Pulmonary artery endothelial cell (primary cell): Measurements from ENCODE around the gene PELI1. TPM values are rescaled to one million over a fixed set of nuclear protein-coding genes. Genes with fewer than 3 reads are reported as not detected.
"Not testable (repeated sequence)": the region's sequence is repeated elsewhere in the genome, so short reads cannot be mapped to it uniquely, and the experiment has no call there.

Experiments
- DNase-seq: peaks from one replicate; pipeline ENCODE4 v3.0.0-alpha.2; 2011; ENCODE audit warnings: low read depth, low spot score
- total RNA-seq: library from RNA; depleted of rRNA; stranded (reverse); fragments of >200 nt; gene quantifications from 2 replicates; pipeline ENCODE4 v1.2.3, GENCODE V29; 2014

PELI1 gene
- total RNA-seq, 1 donor from 2014 or later: 31.9 TPM

GRCh38 chr2:64123740-64124139 lies 20.5 kb downstream of the PELI1 start:
- DNase-seq: no peak

DNA sequence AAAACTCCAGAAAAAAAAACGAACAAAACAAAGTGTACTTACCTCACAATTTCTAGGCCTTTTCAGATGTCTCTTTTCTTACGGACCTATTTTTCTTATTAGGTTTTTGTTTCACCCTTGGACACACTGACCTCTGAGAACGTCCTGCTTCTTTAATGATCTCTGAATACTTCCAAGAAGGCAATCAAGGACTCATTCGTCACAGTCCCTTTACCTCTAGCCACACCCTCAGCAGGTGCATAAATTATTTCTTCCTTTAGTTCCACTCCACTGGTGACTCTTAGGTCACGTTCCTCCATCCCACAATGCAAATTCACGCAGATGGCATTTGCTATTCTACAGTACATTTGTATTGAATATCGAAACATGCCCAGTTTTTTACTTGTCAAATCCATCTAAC lies 21.9 kb downstream of the PELI1 start:
- DNase-seq: no peak

- DNase-seq: no peak
These were observed 23.3 kb downstream of the PELI1 start for GRCh38 chr2:64120928-64121327.

DNA sequence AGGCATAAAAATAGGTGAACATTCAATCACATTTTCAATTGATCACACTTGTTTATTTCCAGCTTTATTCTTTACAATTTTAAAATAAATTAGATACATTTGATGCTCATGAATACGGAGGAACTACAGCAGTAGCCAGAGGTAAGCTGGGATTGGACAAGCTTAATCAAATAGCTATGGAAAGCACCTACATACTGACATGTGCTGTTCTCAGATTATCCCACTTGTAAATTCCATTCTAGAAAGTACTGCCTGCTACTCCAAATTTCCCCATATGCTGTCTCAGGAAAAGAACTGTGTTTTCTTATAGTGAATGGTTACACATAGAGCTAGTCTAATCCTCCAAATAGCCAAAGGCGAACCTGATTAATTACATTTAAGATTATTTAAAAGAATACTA lies 24.2 kb downstream of the PELI1 start:
- DNase-seq: no peak

DNA sequence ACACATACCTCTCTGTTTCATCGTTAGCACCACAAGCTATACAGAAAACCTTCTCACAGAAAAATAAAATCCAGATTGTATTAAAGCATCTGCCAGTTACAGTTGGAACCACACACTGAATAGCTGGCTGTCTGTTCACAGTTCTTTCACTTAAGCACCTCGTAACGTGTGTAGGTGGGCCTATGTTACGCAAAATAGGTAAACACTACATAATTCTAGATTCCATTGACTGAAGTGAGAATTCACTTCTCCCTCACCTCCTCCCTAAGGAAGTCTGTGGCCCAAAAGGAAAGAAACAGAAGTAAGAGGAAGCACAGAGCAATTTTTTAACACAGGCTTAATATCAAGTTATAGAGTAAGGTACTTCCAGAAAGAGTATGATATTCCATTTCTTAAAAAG lies 24.9 kb downstream of the PELI1 start:
- DNase-seq: no peak

- DNase-seq: no peak
These were observed 28.2 kb downstream of the PELI1 start for GRCh38 chr2:64115808-64116598.

- no peak for DNase-seq
These were observed 29.3 kb downstream of the PELI1 start for GRCh38 chr2:64114912-64115277.

DNA sequence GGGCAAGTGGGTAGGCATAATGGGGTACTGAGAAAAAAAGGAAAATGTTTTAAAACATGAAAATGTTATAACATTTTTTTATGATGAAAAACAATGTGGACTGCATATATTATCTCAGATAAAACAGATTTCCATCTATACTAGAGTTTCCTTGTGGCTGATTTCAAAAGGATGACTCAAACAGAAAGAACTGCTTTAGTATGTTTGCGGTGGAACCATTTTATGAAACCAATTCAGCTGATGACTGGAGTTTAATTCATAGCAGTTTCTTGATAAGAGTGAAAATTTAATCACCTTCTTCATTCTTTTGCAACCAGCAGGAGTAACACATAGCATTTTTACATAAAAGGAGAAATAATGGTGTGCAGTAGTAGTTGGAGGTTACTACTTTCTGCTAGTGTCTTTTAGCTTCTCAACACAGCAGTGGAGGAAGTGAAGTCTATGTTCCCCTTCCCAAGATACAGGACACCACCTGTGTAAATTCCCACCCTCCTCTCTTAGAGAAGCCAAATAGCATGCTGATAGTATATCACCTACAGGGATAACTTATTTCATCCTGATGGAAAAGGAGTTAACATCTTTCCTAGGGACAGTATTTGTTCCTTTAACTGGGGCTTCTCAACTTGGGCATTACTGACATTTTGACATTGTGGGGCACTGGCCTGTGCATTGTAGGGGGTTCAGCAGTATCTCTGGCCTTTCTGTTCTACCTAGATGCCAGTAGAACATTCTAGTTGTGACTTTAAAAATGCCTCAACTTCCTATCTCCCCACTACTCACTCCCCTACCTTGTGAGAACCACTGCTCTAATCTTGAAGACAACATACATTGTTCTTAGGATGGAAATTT lies 29.9 kb downstream of the PELI1 start:
- no peak for DNase-seq

- no peak for DNase-seq
These were observed 32.2 kb downstream of the PELI1 start for GRCh38 chr2:64112016-64112415.

DNA sequence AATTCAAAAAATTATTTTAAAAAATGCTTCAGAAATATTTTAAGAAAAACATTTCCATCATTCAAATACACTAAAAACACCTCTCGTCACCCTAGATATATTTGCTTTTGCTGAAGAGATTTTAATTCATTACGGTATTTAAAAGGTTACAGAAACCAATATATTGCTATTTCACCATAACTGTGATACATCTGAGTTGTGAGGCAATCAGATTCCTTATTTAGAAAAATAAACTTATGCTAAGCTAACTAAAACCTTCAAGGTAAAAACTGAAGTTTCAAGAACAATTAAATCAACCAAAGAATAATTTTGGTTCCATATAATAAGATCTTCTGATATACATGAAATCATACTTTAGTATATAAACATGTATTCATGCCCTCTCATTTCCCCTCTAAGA lies 32.8 kb downstream of the PELI1 start:
- DNase-seq: no peak

GRCh38 chr2:64108666-64109241 lies 35.5 kb downstream of the PELI1 start:
- DNase-seq: no peak

- DNase-seq: no peak
These were observed 37.7 kb downstream of the PELI1 start for GRCh38 chr2:64106481-64106880.

GRCh38 chr2:64105670-64106461 lies 38.4 kb downstream of the PELI1 start:
- no peak for DNase-seq

DNA sequence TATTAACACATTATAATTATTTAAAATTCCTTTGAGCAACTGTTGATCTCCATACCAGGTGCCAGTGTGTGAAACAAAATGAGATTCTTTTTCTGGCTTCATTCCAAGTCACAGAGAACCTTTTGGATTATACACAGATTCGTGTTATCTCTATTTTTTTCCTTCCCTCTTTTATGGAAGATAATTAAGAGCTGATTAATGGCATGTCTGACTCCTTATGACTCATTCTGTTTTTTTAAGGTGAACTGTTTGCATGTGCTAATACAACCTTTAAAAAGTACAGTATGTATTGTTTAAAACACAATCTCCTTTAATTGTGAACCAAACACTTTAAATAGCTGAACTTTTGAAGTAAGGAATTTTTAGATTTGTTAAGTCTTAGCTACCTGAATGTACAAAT lies 39.3 kb downstream of the PELI1 start:
- DNase-seq: no peak

DNA sequence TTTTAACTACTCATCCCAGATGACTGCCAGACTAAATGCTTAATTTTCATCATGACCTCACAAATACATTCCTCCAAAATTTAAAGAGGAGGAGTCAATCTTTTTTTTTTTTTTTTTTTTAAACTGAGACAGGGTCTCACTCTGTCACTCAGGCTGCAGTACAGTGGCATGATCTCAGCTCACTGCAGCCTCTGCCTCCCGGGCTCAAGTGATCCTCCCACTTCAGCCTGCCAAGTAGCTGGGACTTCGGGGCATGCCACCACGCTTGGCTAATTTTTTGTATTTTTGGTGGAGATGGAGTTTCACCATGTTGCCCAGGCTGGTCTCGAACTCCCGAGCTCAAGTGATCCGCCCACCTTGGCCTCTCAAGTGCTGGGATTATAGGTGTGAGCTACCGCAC lies 41.5 kb downstream of the PELI1 start:
- DNase-seq: not testable (repeated sequence)

DNA sequence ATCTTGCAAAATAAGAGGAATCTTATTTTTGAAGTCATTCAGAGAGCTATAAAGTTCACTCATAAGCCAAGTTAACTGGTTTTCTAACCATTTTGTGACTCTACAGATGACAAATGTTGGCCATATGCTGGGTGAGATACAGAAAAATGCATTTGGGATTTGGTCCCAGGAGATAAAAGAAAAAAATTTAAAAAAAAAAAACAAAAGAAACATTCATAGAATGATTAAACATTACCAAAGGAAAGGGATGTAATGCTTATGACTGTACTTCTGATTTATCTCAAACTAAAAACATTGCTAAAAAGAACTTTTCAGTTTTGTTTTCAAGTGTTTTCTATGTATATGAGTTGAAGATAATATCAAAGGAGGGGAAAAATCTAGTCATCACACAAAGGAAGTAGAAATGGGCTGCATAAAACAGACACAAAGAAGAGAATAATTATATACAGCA lies 43.1 kb downstream of the PELI1 start:
- DNase-seq: peak; percentile 15

DNA sequence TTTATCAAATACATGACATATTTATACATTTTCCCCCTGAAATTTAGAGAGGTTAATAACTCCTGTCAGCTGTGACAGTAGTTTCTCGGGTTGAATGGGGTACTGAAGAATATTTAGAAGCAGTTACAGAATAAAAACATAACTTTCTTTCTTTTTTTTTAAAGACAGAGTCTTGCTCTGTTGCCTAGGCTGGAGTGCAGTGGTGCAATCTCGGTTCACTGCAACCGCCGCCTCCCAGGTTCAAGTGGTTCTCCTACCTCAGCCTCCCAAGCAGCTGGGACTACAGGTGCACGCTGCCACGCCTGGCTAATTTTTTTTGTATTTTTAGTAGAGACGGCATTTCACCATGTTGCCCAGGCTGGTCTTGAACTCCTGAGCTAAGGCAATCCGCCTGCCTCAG lies 43.6 kb downstream of the PELI1 start:
- not testable (repeated sequence) for DNase-seq

DNA sequence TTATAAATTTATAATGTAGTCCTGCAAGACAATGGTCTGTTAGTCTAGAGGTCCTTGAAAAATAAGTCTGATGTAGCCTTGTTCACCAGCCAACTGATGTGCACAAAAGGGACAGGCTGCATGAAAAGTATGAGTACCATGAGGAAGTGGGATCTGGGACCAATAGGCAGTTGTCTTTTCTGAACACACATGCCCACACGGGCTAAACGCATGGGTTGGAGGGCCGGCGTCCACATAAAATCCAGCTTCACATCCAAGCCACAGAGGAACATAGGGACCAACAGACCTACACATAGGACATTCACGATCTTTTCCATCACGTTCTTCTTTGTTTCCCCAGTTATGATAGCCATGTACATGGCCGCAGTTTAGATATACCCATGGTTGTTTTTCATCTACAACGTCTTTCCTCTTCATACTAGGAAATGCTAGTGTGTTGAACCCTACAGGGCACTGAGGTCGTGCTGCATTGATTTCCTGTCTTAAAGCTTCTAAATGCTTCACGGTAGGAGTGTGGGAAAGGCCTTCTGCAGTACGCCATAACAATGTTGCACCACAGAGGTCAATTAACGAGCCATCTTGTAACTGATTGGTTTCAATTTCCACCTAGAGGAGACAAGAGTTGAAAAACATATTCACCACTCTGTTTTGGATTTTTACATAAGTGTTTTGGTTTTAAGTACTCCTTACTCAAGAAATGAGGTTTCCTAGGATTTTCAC lies 49.4 kb downstream of the PELI1 start:
- no peak for DNase-seq

GRCh38 chr2:64093341-64093740 lies 50.9 kb downstream of the PELI1 start:
- DNase-seq: no peak

GRCh38 chr2:64092502-64092901 lies 51.7 kb downstream of the PELI1 start:
- DNase-seq: no peak

GRCh38 chr2:64090264-64090663 lies 54.0 kb downstream of the PELI1 start:
- DNase-seq: no peak
